ENCODE data around the gene PRELID3B.
"Not testable (repeated sequence)": the region's sequence is repeated elsewhere in the genome, so short reads cannot be mapped to it uniquely, and the experiment has no call there.

Gene PRELID3B

GRCh38 chr20:59043698-59044097, 1.1 kb upstream of the PRELID3B start:
- H3K4me3 ChIP-seq (ENCODE audit: low read depth in 1 of 2, low read length in 1 of 2): peak overlapping the region in 1 of 2 experiments; percentile 87
- H3K27ac ChIP-seq: no peak overlapping the region

GRCh38 chr20:59042796-59043631, 428 bp upstream of the PRELID3B start:
- H3K27ac ChIP-seq: peak overlapping the region; percentile 75
- no peaks in the 10 kb centered on the region for H3K9me3 ChIP-seq
- peak; percentile 54 for TF ChIP-seq CTCF (IDR thresholded peaks at IDR 0.05)
- H3K27me3 ChIP-seq: no peaks in the 10 kb centered on the region
- H3K4me3 ChIP-seq (ENCODE audit: low read depth in 1 of 2, low read length in 1 of 2): peak overlapping the region; percentile 87 to 98
- H3K36me3 ChIP-seq: peaks cover 4% of the 10 kb centered on the region
- H3K4me1 ChIP-seq (ENCODE audit: control insufficient read depth in 1 of 2, insufficient read depth in 1 of 2, low read depth in 1 of 2, low read length in 1 of 2): peaks cover 22 to 29% of the 10 kb centered on the region in 2 experiments

More at GRCh38 chr20:59043698-59044097, 1.1 kb upstream of the PRELID3B start:
- H3K4me1 ChIP-seq (ENCODE audit: control insufficient read depth in 1 of 2, insufficient read depth in 1 of 2, low read depth in 1 of 2, low read length in 1 of 2): peaks cover 22 to 29% of the 10 kb centered on the region in 2 experiments
- no peaks in the 10 kb centered on the region for H3K27me3 ChIP-seq
- no peaks in the 10 kb centered on the region for H3K36me3 ChIP-seq
- no peaks in the 10 kb centered on the region for H3K9me3 ChIP-seq
- no peak for TF ChIP-seq CTCF (IDR thresholded peaks at IDR 0.05)

- Histone ChIP-seq H3K4me3 (ENCODE audit: low read depth in 1 of 2, low read length in 1 of 2) (peak overlapping the region in 1 of 2 experiments; percentile 87), H3K4me1 (ENCODE audit: control insufficient read depth in 1 of 2, insufficient read depth in 1 of 2, low read depth in 1 of 2, low read length in 1 of 2) (peaks cover 22 to 29% of the 10 kb centered on the region in 2 experiments), H3K36me3 (peaks cover 17% of the 10 kb centered on the region)
- not testable (repeated sequence) for H3K9me3 ChIP-seq, H3K27me3 ChIP-seq, H3K27ac ChIP-seq
Measured at GRCh38 chr20:59041487-59041886, 1.1 kb downstream of the PRELID3B start.

GRCh38 chr20:59040667-59041066, 1.9 kb downstream of the PRELID3B start:
- Histone ChIP-seq H3K36me3 (peaks cover 25% of the 10 kb centered on the region), H3K9me3 (no peaks in the 10 kb centered on the region), H3K4me3 (ENCODE audit: low read depth in 1 of 2, low read length in 1 of 2) (no peak overlapping the region), H3K27me3 (no peaks in the 10 kb centered on the region), H3K27ac (no peak overlapping the region), H3K4me1 (ENCODE audit: control insufficient read depth in 1 of 2, insufficient read depth in 1 of 2, low read depth in 1 of 2, low read length in 1 of 2) (peaks cover 22 to 29% of the 10 kb centered on the region in 2 experiments)
- TF ChIP-seq CTCF (IDR thresholded peaks at IDR 0.05): no peak

- peaks cover 39% of the 10 kb centered on the region for H3K36me3 ChIP-seq
- H3K27me3 ChIP-seq: no peaks in the 10 kb centered on the region
- no peak overlapping the region for H3K4me3 ChIP-seq (ENCODE audit: low read depth in 1 of 2, low read length in 1 of 2)
- peaks cover 22 to 28% of the 10 kb centered on the region in 2 experiments for H3K4me1 ChIP-seq (ENCODE audit: control insufficient read depth in 1 of 2, insufficient read depth in 1 of 2, low read depth in 1 of 2, low read length in 1 of 2)
- no peak overlapping the region for H3K27ac ChIP-seq
- no peak for TF ChIP-seq CTCF (IDR thresholded peaks at IDR 0.05)
- no peaks in the 10 kb centered on the region for H3K9me3 ChIP-seq
Measured at GRCh38 chr20:59039233-59039632, 3.4 kb downstream of the PRELID3B start.

- peaks cover 46% of the 10 kb centered on the region for H3K36me3 ChIP-seq
- no peak for TF ChIP-seq CTCF (IDR thresholded peaks at IDR 0.05)
- H3K4me1 ChIP-seq (ENCODE audit: control insufficient read depth in 1 of 2, insufficient read depth in 1 of 2, low read depth in 1 of 2, low read length in 1 of 2): peaks cover 14 to 19% of the 10 kb centered on the region in 2 experiments
- H3K27ac ChIP-seq: no peak overlapping the region
- H3K4me3 ChIP-seq (ENCODE audit: low read depth in 1 of 2, low read length in 1 of 2): no peak overlapping the region
- H3K27me3 ChIP-seq: no peaks in the 10 kb centered on the region
- no peaks in the 10 kb centered on the region for H3K9me3 ChIP-seq
Measured at GRCh38 chr20:59037386-59037785, 5.2 kb downstream of the PRELID3B start.

All from neutrophil (primary cell).